ENCODE data around the gene CACNA1E.

The CACNA1E gene

GRCh38 chr1:181607524-181607923 is 124.2 kb downstream of the CACNA1E start:
- Histone ChIP-seq H3K9me2 (replicated peaks; ENCODE audit: low read depth, low read length) (no peaks in the 10 kb centered on the region), H3K4me3 (ENCODE audit: low read length, poor library complexity, severe bottlenecking) (no peak overlapping the region), H3K4me1 (ENCODE audit: insufficient read depth, low read length, poor library complexity, severe bottlenecking) (no peaks in the 10 kb centered on the region), H3K27me3 (ENCODE audit: insufficient read depth, low read length, poor library complexity, severe bottlenecking) (no peaks in the 10 kb centered on the region), H3K79me2 (ENCODE audit: insufficient read depth, low read length) (no peaks in the 10 kb centered on the region), H2AFZ (ENCODE audit: low read length) (no peak overlapping the region), H3F3A (ENCODE audit: low read depth) (no peaks in the 10 kb centered on the region), H3K9ac (ENCODE audit: low read depth, low read length, poor library complexity, severe bottlenecking) (no peak overlapping the region), H3K36me3 (ENCODE audit: insufficient read depth, low read length) (no peaks in the 10 kb centered on the region), H3K4me2 (ENCODE audit: low read depth, low read length, poor library complexity, severe bottlenecking) (no peak overlapping the region), H4K20me1 (ENCODE audit: insufficient read depth, low read length, poor library complexity, severe bottlenecking) (no peaks in the 10 kb centered on the region), H3K9me3 (ENCODE audit: insufficient read depth, low read depth, low read length) (no peaks in the 10 kb centered on the region)
- no peak for TF ChIP-seq EZH2phosphoT487 (IDR thresholded peaks at IDR 0.05; ENCODE audit: borderline replicate concordance)
- TF ChIP-seq, protein P1, sequence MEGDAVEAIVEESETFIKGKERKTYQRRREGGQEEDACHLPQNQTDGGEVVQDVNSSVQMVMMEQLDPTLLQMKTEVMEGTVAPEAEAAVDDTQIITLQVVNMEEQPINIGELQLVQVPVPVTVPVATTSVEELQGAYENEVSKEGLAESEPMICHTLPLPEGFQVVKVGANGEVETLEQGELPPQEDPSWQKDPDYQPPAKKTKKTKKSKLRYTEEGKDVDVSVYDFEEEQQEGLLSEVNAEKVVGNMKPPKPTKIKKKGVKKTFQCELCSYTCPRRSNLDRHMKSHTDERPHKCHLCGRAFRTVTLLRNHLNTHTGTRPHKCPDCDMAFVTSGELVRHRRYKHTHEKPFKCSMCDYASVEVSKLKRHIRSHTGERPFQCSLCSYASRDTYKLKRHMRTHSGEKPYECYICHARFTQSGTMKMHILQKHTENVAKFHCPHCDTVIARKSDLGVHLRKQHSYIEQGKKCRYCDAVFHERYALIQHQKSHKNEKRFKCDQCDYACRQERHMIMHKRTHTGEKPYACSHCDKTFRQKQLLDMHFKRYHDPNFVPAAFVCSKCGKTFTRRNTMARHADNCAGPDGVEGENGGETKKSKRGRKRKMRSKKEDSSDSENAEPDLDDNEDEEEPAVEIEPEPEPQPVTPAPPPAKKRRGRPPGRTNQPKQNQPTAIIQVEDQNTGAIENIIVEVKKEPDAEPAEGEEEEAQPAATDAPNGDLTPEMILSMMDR (conservative IDR thresholded peaks at IDR 0.05; ENCODE audit: low read length) = no peak

DNA sequence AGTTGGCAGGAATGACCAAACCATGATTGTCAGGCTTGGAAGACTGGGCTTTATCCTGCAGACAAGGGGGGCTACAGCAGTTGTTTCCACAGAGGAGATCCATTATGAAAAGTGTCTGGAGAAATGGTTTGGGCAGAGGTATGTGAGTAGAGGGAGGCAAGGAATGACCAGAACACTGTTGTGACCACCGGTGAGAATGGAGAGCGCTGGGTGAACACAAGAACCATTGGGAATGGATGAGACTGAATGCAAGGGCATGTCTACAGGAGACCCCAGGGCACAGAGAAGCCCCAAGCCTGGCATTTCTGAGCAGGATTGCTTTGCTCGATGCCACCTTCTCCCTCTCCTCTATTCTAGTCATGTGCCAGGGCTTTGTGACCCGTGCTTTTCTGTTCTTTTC is 125.1 kb downstream of the CACNA1E start:
- Histone ChIP-seq H4K20me1 (ENCODE audit: insufficient read depth, low read length, poor library complexity, severe bottlenecking) (no peaks in the 10 kb centered on the region), H3K4me3 (ENCODE audit: low read length, poor library complexity, severe bottlenecking) (no peak overlapping the region), H3K4me2 (ENCODE audit: low read depth, low read length, poor library complexity, severe bottlenecking) (no peak overlapping the region), H3K9ac (ENCODE audit: low read depth, low read length, poor library complexity, severe bottlenecking) (no peak overlapping the region), H3K9me3 (ENCODE audit: insufficient read depth, low read depth, low read length) (no peaks in the 10 kb centered on the region), H3K4me1 (ENCODE audit: insufficient read depth, low read length, poor library complexity, severe bottlenecking) (no peaks in the 10 kb centered on the region), H3K36me3 (ENCODE audit: insufficient read depth, low read length) (no peaks in the 10 kb centered on the region), H3F3A (ENCODE audit: low read depth) (no peaks in the 10 kb centered on the region), H2AFZ (ENCODE audit: low read length) (no peak overlapping the region), H3K79me2 (ENCODE audit: insufficient read depth, low read length) (no peaks in the 10 kb centered on the region), H3K27me3 (ENCODE audit: insufficient read depth, low read length, poor library complexity, severe bottlenecking) (no peaks in the 10 kb centered on the region), H3K9me2 (replicated peaks; ENCODE audit: low read depth, low read length) (no peaks in the 10 kb centered on the region)
- TF ChIP-seq, protein P1 (conservative IDR thresholded peaks at IDR 0.05; ENCODE audit: low read length) = no peak
- no peak for TF ChIP-seq EZH2phosphoT487 (IDR thresholded peaks at IDR 0.05; ENCODE audit: borderline replicate concordance)

GRCh38 chr1:181608948-181609347 is 125.6 kb downstream of the CACNA1E start:
- TF ChIP-seq, protein P1 (conservative IDR thresholded peaks at IDR 0.05; ENCODE audit: low read length) = no peak
- TF ChIP-seq EZH2phosphoT487 (IDR thresholded peaks at IDR 0.05; ENCODE audit: borderline replicate concordance) = no peak
- Histone ChIP-seq H2AFZ (ENCODE audit: low read length) (no peak overlapping the region), H3K79me2 (ENCODE audit: insufficient read depth, low read length) (no peaks in the 10 kb centered on the region), H3F3A (ENCODE audit: low read depth) (no peaks in the 10 kb centered on the region), H3K4me2 (ENCODE audit: low read depth, low read length, poor library complexity, severe bottlenecking) (no peak overlapping the region), H3K27me3 (ENCODE audit: insufficient read depth, low read length, poor library complexity, severe bottlenecking) (no peaks in the 10 kb centered on the region), H3K9ac (ENCODE audit: low read depth, low read length, poor library complexity, severe bottlenecking) (no peak overlapping the region), H4K20me1 (ENCODE audit: insufficient read depth, low read length, poor library complexity, severe bottlenecking) (no peaks in the 10 kb centered on the region), H3K4me3 (ENCODE audit: low read length, poor library complexity, severe bottlenecking) (no peak overlapping the region), H3K9me2 (replicated peaks; ENCODE audit: low read depth, low read length) (no peaks in the 10 kb centered on the region), H3K36me3 (ENCODE audit: insufficient read depth, low read length) (no peaks in the 10 kb centered on the region), H3K4me1 (ENCODE audit: insufficient read depth, low read length, poor library complexity, severe bottlenecking) (no peaks in the 10 kb centered on the region), H3K9me3 (ENCODE audit: insufficient read depth, low read depth, low read length) (no peaks in the 10 kb centered on the region)

All from Loucy (cell line).